ENCODE data around the gene ATL2. TPM values are rescaled to one million over a fixed set of nuclear protein-coding genes. Genes with fewer than 3 reads are reported as not detected.

ATL2 gene
- polyA plus RNA-seq, 3 donors, result 7.8 to 28.3 (median 10.8) TPM

- no peak overlapping the region for H3K9ac ChIP-seq (ENCODE audit: insufficient read depth, low read length, poor library complexity, severe bottlenecking)
- no peak for TF ChIP-seq CTCF (IDR thresholded peaks at IDR 0.05)
- no peak for DNase-seq
- Mint-ChIP-seq H3K27ac (no peak overlapping the region), H3K27me3 (ENCODE audit: low read depth in 3 of 3) (peaks cover 9 to 18% (median 11%) of the 10 kb centered on the region in 3 donors), H3K9me3 (peaks cover 0 to 16% (median 9%) of the 10 kb centered on the region in 7 donors), H3K4me1 (no peaks in the 10 kb centered on the region), H3K4me3 (no peak overlapping the region), H3K36me3 (no peaks in the 10 kb centered on the region)
- no peaks in the 10 kb centered on the region for H3K36me3 ChIP-seq (replicated peaks in 1 of 2; ENCODE audit: control insufficient read depth in 1 of 2, insufficient read depth in 2 of 2, low read length in 2 of 2)
- H3K79me2 ChIP-seq (ENCODE audit: insufficient read depth, low read length), result no peaks in the 10 kb centered on the region
- no peak overlapping the region for H3K27ac ChIP-seq (ENCODE audit: low read depth in 1 of 2, low read length in 2 of 2)
- peaks cover 0 to 10% of the 10 kb centered on the region in 2 donors for H3K9me3 ChIP-seq (replicated peaks in 1 of 2; ENCODE audit: control insufficient read depth in 1 of 2, insufficient read depth in 1 of 2, low read length in 2 of 2)
- no peak overlapping the region for H3K4me2 ChIP-seq (replicated peaks; ENCODE audit: extremely low read depth, low read length, poor library complexity, severe bottlenecking)
- H2AFZ ChIP-seq (ENCODE audit: insufficient read depth, low read depth, low read length, poor library complexity, severe bottlenecking), result no peak overlapping the region
- H3K4me3 ChIP-seq (replicated peaks in 1 of 3; ENCODE audit: low read depth in 2 of 3, low read length in 3 of 3), result no peak overlapping the region
- intact Hi-C loops (cut with micrococcal nuclease), result no loop called here
- peaks cover 0 to 4% of the 10 kb centered on the region in 2 donors for H3K27me3 ChIP-seq (ENCODE audit: control insufficient read depth in 2 of 2, insufficient read depth in 2 of 2, low read length in 2 of 2)
- no peaks in the 10 kb centered on the region for H4K20me1 ChIP-seq (ENCODE audit: insufficient read depth, low read length)
- no peaks in the 10 kb centered on the region for H3K4me1 ChIP-seq (ENCODE audit: control insufficient read depth in 1 of 2, insufficient read depth in 2 of 2, low read length in 2 of 2)
- WGBS (ENCODE audit: insufficient coverage), result no CpG with 5 or more reads among the region's 5 CpGs
These were observed 17.8 kb upstream of the ATL2 start for GRCh38 chr2:38394903-38395341.

GRCh38 chr2:38394041-38394440, 17.0 kb upstream of the ATL2 start:
- H3K9ac ChIP-seq (ENCODE audit: insufficient read depth, low read length, poor library complexity, severe bottlenecking), result no peak overlapping the region
- DNase-seq, result no peak
- H3K27ac ChIP-seq (ENCODE audit: low read depth in 1 of 2, low read length in 2 of 2), result no peak overlapping the region
- Mint-ChIP-seq H3K9me3 (peaks cover 0 to 16% (median 8%) of the 10 kb centered on the region in 7 donors), H3K36me3 (no peaks in the 10 kb centered on the region), H3K4me1 (peaks cover under 1% of the 10 kb centered on the region), H3K4me3 (no peak overlapping the region), H3K27ac (no peak overlapping the region), H3K27me3 (ENCODE audit: low read depth in 3 of 3) (peaks cover 9 to 17% (median 11%) of the 10 kb centered on the region in 3 donors)
- peaks cover 0 to 10% of the 10 kb centered on the region in 2 donors for H3K9me3 ChIP-seq (replicated peaks in 1 of 2; ENCODE audit: control insufficient read depth in 1 of 2, insufficient read depth in 1 of 2, low read length in 2 of 2)
- H3K4me2 ChIP-seq (replicated peaks; ENCODE audit: extremely low read depth, low read length, poor library complexity, severe bottlenecking), result no peak overlapping the region
- H3K36me3 ChIP-seq (replicated peaks in 1 of 2; ENCODE audit: control insufficient read depth in 1 of 2, insufficient read depth in 2 of 2, low read length in 2 of 2), result no peaks in the 10 kb centered on the region
- no peak for TF ChIP-seq CTCF (IDR thresholded peaks at IDR 0.05)
- H4K20me1 ChIP-seq (ENCODE audit: insufficient read depth, low read length), result no peaks in the 10 kb centered on the region
- intact Hi-C loops (cut with micrococcal nuclease), result no loop called here
- no peak overlapping the region for H3K4me3 ChIP-seq (replicated peaks in 1 of 3; ENCODE audit: low read depth in 2 of 3, low read length in 3 of 3)
- H3K4me1 ChIP-seq (ENCODE audit: control insufficient read depth in 1 of 2, insufficient read depth in 2 of 2, low read length in 2 of 2), result peaks cover under 1 to 2% of the 10 kb centered on the region in 2 donors
- H3K79me2 ChIP-seq (ENCODE audit: insufficient read depth, low read length), result no peaks in the 10 kb centered on the region
- H2AFZ ChIP-seq (ENCODE audit: insufficient read depth, low read depth, low read length, poor library complexity, severe bottlenecking), result no peak overlapping the region
- no CpG with 5 or more reads among the region's 2 CpGs for WGBS (ENCODE audit: insufficient coverage)
- H3K27me3 ChIP-seq (ENCODE audit: control insufficient read depth in 2 of 2, insufficient read depth in 2 of 2, low read length in 2 of 2), result peaks cover 0 to 4% of the 10 kb centered on the region in 2 donors
